ENCODE data around the gene FMNL2. TPM values are rescaled to one million over a fixed set of nuclear protein-coding genes. Genes with fewer than 3 reads are reported as not detected.

Gene FMNL2
- total RNA-seq, 1 experiment from 2014 or later: 43.1 TPM

- no peak overlapping the region for H3K27ac ChIP-seq (ENCODE audit: low read depth, low read length, poor library complexity, severe bottlenecking)
- H3K4me3 ChIP-seq (ENCODE audit: low read depth, low read length, poor library complexity, severe bottlenecking): no peak overlapping the region
- H3K9me3 ChIP-seq (ENCODE audit: low read depth, low read length, poor library complexity, severe bottlenecking): no peaks in the 10 kb centered on the region
- TF ChIP-seq EZH2 (IDR thresholded peaks at IDR 0.05; ENCODE audit: borderline replicate concordance, low read depth, low read length, poor library complexity, severe bottlenecking) (no peak), CTCF (conservative IDR thresholded peaks at IDR 0.05; ENCODE audit: low read depth, low read length) (no peak)
- ChIA-PET CTCF (no interaction called here), POLR2A (ENCODE audit: low non-redundant PET) (no interaction called here)
- H3K27me3 ChIP-seq (replicated peaks; ENCODE audit: insufficient read depth, low read depth, low read length, poor library complexity): no peaks in the 10 kb centered on the region
- DNase-seq (ENCODE audit: low spot score): no peak
- intact Hi-C loops (cut with micrococcal nuclease; ENCODE audit: unreplicated experiment): no loop called here
- H3K36me3 ChIP-seq (ENCODE audit: insufficient read depth, low read length, poor library complexity, severe bottlenecking): no peaks in the 10 kb centered on the region
- peaks cover 29% of the 10 kb centered on the region for H3K4me1 ChIP-seq (ENCODE audit: insufficient read depth, low read length, poor library complexity, severe bottlenecking)
- no TSS peak for BruUV-seq (replicated peaks)
Observed at GRCh38 chr2:152511981-152512380, 177.0 kb downstream of the FMNL2 start.

- POLR2A ChIA-PET (ENCODE audit: low non-redundant PET): no interaction called here
- CTCF ChIA-PET: no interaction called here
- H3K27ac ChIP-seq (ENCODE audit: low read depth, low read length, poor library complexity, severe bottlenecking): no peak overlapping the region
Observed at GRCh38 chr2:152513029-152513428, 178.1 kb downstream of the FMNL2 start.

GRCh38 chr2:152513681-152514080 lies 178.7 kb downstream of the FMNL2 start:
- no peaks in the 10 kb centered on the region for H3K9me3 ChIP-seq (ENCODE audit: low read depth, low read length, poor library complexity, severe bottlenecking)
- no peaks in the 10 kb centered on the region for H3K27me3 ChIP-seq (replicated peaks; ENCODE audit: insufficient read depth, low read depth, low read length, poor library complexity)
- no peaks in the 10 kb centered on the region for H3K36me3 ChIP-seq (ENCODE audit: insufficient read depth, low read length, poor library complexity, severe bottlenecking)
- no peak overlapping the region for H3K4me3 ChIP-seq (ENCODE audit: low read depth, low read length, poor library complexity, severe bottlenecking)
- no TSS peak for BruUV-seq (replicated peaks)
- CTCF ChIA-PET: no interaction called here
- intact Hi-C loops (cut with micrococcal nuclease; ENCODE audit: unreplicated experiment): no loop called here
- POLR2A ChIA-PET (ENCODE audit: low non-redundant PET): no interaction called here
- no peak overlapping the region for H3K27ac ChIP-seq (ENCODE audit: low read depth, low read length, poor library complexity, severe bottlenecking)
- peak; percentile 56 for DNase-seq (ENCODE audit: low spot score)
- TF ChIP-seq CTCF (conservative IDR thresholded peaks at IDR 0.05; ENCODE audit: low read depth, low read length) (no peak), EZH2 (IDR thresholded peaks at IDR 0.05; ENCODE audit: borderline replicate concordance, low read depth, low read length, poor library complexity, severe bottlenecking) (no peak)
- H3K4me1 ChIP-seq (ENCODE audit: insufficient read depth, low read length, poor library complexity, severe bottlenecking): peaks cover 23% of the 10 kb centered on the region

More at GRCh38 chr2:152513029-152513428, 178.1 kb downstream of the FMNL2 start:
- Histone ChIP-seq H3K36me3 (ENCODE audit: insufficient read depth, low read length, poor library complexity, severe bottlenecking) (no peaks in the 10 kb centered on the region), H3K4me3 (ENCODE audit: low read depth, low read length, poor library complexity, severe bottlenecking) (no peak overlapping the region), H3K9me3 (ENCODE audit: low read depth, low read length, poor library complexity, severe bottlenecking) (no peaks in the 10 kb centered on the region), H3K4me1 (ENCODE audit: insufficient read depth, low read length, poor library complexity, severe bottlenecking) (peaks cover 27% of the 10 kb centered on the region), H3K27me3 (replicated peaks; ENCODE audit: insufficient read depth, low read depth, low read length, poor library complexity) (no peaks in the 10 kb centered on the region)
- BruUV-seq (replicated peaks): no TSS peak
- TF ChIP-seq CTCF (conservative IDR thresholded peaks at IDR 0.05; ENCODE audit: low read depth, low read length): no peak
- TF ChIP-seq EZH2 (IDR thresholded peaks at IDR 0.05; ENCODE audit: borderline replicate concordance, low read depth, low read length, poor library complexity, severe bottlenecking): no peak
- intact Hi-C loops (cut with micrococcal nuclease; ENCODE audit: unreplicated experiment): no loop called here
- DNase-seq (ENCODE audit: low spot score): no peak

Data from A673 (cell line).